HG03175 (cell line): Measurements from ENCODE around the gene STX12.
A peak's percentile ranks its signal among the peaks of the same experiment; 100 is the strongest.
"Not testable (repeated sequence)": the region's sequence is repeated elsewhere in the genome, so short reads cannot be mapped to it uniquely, and the experiment has no call there.

Experiments used
- ATAC-seq: cut with Tn5 transposase; IDR thresholded peaks from one replicate; pipeline ENCODE4 v1.9.1; 2021; ENCODE audit warnings: mild to moderate bottlenecking, moderate library complexity; ENCODE audit not compliant: unreplicated experiment

STX12 gene

DNA sequence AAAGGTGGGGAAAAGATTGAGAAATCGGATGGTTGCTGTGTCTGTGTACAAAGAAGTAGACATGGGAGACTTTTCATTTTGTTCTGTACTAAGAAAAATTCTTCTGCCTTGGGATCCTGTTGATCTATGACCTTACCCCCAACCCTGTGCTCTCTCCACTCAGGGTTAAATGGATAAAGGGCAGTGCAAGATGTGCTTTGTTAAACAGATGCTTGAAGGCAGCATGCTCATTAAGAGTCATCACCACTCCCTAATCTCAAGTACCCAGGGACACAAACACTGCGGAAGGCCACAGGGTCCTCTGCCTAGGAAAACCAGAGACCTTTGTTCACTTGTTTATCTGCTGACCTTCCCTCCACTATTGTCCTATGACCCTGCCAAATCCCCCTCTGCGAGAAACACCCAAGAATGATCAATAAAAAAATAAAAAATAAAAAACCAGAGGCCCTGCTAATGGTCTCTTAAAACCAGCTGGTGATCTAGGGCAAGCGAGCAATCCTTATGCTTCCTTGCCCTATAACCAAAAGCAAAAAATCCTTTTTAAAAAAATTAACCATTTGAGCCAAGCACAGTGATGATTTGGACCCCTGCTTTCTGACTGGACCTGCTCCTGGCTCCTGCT lies 56.4 kb downstream of the STX12 start:
- not testable (repeated sequence) for ATAC-seq

DNA sequence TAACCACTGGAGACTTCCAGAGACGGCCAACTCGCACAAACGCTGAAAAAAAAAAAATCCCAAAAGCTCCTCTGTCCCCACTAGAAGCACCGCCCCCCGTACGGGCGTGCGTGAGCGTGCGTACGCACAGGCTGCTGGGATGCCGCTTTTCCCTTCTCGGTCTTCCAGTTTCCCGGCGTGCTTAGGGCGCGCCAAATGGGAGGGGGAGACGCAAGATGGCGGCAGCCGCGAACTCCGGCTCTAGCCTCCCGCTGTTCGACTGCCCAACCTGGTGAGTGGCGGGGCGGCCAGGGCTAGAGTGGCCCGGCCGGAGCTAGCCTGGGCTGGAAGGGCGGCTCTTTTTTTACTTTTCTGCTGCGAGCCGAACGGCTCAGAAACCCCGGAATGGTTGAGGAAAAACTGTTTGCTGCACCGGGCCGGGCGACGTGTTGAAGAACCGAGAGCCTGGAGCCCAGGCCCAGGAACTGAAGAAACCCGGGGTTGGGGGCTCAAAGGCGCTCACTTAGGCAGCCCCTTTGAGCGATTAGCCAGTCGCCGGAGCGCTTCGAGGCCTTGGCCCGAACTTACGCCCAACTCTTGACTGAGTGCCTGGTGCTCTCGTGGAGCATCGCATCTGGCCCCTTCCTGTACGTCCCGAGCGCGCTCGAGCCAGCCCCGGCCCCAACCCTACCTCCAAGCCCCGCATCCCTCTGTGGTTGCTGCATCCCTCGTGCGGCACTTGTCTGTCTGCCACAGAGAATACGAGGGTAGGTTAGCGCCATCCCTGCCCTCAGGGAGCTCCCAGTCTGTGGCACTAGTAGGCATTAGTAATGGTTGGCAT lies 57.8 kb downstream of the STX12 start, which contains the start of gene PPP1R8:
TSS of gene PPP1R8 (plus strand) at position 162 of the 820 bp plus-strand sequence. CDS start at position 216, 54 bp downstream.
- ATAC-seq: peak; percentile 93

DNA sequence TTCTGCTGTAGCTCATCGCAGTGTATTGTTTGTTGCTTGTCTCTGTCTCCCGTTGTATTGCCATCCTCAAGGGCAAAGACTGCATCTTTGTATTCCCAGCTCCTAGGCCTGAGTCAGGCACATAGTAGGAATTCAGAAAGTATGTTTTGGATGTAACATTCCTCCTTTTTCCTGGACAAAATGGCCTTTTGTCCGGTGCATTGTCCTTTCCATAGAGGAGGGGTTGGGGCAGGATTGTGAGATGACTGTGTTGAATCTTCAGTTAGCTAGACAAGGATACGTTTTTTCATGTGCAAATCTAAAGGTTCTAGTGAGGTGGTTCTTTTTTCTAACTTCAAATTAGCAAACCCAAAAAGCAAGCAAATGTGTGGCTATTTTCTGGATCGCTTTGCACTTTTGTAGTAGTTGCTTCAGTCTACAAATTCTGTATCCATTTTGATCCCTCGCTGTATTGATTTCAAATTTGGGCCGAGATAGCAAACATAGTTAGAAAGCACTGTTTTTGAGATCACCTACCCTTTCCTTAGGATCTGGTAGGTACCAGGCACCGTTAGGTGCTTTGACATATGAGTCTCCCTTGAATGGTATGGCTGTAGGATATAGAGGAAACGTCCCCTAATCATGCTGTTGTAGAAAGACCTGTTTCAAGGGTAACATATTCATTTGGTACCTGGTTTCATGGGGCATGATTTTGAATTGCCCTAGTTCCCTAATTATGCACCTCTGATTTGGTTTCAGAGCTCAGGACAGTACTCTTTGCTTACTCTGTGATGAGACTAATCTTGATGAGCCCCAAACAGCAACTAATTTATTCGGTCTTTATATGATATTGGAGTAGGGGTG lies 58.8 kb downstream of the STX12 start:
- ATAC-seq: no peak

DNA sequence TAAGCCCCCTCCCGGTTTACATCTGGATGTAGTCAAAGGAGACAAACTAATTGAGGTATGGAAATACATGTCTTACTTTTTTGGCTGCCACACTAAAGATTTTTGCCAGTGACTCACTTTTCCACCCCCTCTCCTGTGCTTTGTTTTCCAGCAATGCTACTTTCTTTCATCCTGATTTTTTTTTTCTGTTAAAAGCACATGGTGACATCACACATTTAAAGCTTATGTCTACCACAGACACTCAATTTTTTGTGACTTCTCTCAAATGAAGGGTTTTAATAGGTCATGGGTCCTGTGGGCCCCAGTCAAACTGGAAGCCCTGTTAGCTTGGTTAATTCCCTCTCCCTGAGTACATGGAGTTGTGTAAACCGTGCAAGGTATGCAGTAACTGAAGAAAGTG lies 59.7 kb downstream of the STX12 start:
- ATAC-seq: no peak

DNA sequence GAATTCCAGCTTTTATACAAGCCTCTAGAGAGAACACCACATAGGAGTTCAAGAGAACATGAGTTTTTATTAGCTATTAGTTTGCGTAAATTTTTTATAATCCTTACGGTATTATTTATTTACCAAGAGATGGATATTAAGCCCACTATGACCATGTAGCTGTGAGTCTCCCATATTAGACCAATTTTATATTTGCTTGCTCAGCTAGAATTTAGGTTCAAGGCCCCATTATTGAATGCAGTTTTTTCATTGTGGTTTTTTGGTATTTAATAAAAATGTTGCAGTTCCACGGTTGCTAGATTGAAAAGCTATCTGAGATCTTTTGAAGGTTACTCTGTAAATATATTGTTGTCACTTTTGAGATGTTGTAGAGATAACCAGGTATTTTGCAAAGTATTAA lies 60.5 kb downstream of the STX12 start:
- no peak for ATAC-seq

DNA sequence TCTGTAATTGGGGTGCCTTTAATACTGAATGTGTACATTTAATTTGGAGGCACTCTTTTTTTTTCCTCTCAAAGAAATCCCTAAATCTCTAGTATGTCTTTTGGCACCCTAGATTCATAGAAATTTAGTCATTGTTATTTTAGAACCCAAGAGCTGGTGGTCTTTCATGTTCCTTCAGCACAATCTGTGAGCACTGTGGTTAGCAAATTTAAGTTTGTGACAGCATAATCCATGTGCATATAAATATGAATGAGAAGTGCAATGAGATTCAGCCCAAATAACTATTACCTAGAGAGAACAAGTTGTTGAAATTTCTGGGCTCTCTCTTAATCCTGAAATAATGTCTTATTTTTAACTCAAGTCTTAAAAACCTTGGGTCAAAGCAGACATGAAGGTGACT lies 62.0 kb downstream of the STX12 start:
- ATAC-seq: no peak

DNA sequence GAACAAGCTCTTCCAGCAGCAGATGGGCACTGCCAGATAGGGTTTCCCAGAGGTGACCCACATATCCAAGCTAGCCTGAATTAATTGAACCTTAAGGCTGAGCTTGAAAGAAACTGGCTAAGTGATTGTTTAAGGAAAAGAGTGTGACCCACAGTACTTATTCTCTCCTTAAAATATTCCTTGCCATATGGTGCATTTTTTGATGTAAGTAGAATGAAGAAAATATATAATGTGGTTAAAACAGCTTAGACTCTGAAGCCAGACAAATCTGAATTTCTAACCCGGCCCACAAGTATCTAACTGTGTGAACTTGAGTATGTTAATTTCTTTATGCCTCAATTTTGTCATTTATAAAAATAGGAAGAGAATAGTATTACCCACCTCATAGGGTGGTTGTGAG lies 62.5 kb downstream of the STX12 start:
- no peak for ATAC-seq

DNA sequence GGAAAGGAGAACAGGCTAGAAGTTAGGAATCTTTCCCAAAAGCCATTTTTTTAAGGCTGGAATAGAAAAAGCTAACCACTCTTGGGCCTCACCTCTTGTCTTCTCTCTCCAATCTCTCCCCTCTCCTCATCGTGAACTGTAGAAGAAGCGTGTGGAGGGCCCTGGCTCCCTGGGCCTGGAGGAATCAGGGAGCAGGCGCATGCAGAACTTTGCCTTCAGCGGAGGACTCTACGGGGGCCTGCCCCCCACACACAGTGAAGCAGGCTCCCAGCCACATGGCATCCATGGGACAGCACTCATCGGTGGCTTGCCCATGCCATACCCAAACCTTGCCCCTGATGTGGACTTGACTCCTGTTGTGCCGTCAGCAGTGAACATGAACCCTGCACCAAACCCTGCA lies 76.9 kb downstream of the STX12 start:
- ATAC-seq: no peak

DNA sequence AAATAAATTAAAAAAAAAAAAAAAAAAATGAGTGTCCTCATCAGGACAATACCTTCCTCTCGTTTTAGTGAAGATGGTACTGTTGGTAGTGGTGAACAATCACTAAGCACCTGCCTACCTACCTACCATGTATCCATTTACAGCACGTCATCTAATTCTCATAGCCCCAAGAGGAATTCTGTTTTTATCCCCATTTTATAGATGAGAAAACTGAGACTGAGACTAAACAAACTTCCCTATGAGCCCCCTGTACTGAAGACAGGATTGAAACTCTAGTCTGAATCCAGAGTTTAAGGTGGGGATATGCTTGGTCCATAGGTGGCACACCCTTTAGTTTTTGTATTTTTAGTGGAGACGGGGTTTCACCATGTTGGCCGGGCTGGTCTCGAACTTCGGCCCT lies 82.1 kb downstream of the STX12 start:
- ATAC-seq: no peak

DNA sequence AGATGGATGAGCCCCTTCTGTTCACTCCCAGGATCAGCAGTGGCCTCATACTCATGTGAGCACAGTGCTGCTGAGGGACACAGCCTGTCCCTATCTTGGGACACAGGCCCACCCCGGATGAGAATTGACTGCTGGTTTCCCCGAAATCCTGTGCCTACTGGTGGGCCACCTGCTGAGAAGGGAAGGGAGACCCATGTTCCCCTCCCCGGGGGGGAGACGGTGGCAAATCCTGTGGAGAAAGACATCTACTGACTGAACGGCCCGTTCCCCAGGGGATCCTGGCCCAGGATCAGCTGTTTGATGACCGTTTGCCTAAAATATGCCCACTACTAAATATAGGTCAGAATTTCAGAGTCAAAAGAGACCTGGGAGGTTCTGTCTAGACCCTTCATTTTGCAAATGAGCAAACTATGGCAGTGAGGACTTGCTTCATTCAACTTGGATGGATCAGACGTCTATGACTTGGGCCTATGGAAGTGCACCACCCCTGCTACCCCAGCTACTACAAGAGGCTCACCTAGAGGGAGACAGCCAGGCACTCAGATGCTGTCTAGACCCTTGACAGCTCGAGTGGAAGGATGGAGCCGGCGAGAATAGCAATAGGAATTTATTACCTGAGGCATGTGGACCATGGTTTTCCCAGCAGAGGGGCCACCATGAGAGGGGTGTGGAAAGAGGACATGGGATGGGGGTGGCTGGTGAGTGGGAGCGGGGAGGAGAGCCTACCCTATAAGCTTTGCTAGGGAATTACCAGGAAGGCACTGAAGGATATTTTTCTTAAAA lies 83.7 kb downstream of the STX12 start:
- no peak for ATAC-seq

DNA sequence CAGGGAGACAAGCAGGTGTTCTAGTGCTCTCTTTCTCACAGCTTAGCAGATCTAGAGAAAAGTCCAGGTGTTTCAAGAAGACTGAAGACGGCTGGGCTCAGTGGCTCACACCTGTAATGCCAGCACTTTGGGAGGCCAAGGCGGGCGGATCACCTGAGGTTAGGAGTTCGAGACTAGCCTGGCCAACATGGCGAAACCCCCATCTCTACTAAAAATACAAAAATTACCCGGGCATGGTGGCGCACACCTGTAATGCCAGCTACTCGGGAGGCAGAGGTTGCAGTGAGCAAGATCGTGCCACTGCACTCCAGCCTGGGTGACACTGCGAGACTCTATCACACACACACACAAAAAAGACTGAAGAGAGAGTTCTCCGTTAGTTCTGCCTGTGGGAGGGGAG lies 84.5 kb downstream of the STX12 start:
- not testable (repeated sequence) for ATAC-seq

DNA sequence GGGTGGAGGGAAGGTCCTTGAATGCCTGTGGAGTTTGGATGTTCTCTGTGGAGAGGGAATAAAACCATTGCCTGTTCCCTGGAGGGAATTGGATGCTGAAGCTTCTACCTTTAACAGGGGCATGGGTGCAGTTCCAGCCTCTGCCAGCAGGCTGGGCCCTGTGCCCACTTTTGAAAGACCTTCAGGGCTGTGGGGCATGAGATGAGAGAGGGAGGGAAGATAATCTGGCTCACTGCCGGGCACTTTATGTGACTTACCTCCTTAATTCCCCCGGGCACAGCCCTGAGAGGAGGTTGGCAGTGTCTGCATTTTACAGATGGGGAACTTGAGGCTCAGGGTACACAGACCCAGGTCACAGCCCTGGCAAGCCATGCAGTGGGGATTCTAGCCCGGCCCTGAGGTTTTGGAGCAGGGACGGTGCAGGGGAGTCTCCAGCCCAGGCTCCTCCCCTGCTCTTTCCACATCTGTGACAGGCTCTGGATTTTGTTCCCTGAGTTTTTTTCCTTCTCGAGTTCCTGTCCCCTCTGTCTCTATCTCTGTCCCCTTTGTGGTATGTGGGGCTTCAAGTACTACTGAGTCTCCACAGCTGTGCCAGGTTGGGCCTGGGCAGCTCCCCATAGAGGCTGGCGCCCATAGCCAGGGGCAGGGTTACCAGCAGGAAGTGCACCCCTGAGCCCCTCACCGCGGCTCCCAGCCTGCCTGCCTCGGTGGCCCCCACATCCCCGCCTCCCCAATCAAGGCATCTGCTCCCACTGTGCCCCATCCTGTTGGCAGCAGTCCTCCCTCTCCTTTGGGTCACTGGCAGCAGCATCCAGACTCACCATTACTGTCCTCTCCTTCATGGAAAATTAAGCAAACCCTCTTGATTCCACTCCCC lies 85.3 kb downstream of the STX12 start:
- ATAC-seq: peak; percentile 70

DNA sequence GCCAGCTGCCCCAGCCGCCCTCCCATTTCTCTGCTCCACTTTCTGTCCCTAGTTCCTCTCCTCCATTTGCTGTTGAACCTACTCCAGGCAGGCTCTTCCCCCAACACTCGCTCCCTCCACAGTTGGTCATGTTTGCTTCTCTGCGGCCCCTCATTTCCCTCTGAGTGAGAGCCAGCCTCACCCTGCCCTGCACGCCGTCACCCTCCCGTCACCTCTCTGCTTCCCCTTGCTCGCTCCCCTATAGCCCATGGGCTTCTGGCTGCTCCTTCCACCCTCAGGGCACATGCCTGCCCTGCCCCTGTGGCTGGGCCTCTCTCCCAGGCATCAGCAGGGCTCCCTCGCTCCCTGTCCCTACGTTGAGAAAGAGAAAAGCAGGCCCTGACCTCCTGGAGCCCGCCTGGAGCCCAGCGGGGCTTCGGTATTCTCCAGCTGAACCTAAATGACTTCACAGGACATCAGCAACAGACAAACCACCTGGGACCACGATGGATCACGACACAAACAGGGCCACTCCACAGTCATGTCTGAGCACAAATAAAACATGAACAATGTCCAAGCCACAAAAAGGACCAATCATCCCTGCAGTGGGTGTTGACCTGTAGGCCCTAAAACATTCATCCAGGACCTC lies 86.0 kb downstream of the STX12 start:
- no peak for ATAC-seq

DNA sequence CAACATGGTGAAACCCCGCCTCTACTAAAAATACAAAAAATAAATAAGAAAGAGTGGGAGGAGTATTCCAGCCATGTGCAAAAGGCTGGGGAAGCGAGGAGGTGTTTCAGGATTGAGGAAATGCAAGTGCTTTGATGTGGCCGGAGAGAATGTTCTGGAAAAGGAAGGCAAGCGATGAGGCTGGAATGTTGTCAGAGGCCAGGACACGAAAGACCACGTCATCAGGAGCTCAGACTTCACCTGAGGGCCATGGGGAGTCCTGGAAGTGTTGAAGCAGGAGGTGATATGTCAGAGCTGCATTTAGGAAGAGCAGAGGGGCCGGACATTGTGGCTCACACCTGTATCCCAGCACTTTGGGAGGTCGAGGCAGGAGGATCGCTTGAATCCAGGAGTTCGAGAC lies 88.4 kb downstream of the STX12 start:
- ATAC-seq: no peak

DNA sequence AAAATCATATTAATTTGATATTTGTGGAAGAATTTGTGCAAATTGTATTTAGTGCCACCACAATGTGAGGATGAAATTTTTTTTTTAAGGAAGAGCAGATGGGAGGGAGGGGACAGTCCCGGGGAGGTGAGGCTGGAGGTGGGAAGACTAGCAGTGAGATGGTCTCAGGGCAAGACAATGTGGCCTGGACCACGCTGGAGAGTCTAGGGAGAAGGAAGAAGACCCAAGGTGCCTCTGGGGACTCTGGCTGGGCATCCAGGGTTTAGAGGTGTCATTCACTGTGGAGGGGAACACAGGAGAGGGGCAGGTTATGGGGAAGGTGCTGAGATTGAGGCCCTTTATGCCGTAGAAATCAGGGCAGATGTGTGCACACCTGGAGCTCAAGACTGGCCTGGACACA lies 89.0 kb downstream of the STX12 start:
- ATAC-seq: no peak

DNA sequence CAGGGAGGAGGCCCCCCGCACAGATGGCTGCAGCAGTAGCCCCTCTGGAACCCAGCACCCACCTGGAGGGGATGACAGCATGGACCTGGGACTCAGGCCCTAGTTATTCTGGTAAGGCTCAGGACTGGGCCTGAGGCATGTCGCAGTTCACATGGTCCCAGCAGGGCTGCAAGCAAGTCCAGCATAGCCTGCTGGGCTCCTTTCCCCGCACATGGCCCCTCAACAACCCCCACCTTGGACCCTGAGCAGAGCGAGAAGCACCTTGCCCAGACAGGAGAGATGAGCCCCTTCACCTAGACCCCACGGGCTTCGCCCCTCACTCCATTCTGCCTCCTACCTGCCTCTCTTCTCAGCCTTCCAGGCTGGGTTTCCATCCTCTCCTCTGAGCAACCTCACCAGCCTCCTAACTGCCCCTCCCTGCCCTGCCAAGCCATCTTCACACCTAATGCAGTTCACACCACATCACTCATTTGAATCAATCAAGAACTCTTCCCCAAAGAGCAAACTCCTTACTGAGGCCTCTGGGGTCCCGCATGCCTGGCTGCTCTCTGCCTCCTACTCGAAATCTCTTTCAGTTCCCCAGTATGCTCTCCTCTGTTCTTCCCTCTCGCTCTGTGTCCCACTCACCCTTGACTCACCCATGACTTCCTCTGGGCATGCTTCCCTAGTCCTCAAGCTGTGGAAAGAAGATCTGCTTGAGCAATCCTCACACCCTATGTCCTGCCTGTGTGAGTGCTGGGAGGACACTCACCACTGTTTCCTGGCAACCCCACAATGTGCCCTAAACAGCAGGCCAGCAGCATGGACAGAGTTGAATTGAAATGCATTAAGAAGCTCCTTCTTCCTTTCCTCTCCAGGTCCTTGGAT lies 89.9 kb downstream of the STX12 start:
- peak; percentile 58 for ATAC-seq

DNA sequence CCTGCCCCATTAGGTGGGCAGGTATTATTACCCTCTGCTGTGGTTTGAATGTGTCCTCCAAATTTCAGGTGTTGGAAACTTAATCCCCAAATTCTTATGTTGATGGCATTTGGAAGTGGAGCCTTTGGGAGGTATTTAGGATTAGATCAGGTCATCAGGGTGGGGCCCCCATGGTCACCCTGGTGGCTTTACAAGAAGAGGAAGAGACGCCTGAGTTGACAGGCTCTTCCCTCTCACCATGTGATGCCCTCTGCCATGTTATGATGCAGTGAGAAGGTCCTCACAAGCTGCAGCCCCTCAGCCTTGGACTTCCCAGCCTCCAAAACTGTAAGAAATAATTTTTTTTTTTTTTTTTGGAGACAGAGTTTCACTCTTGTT lies 90.5 kb downstream of the STX12 start:
- ATAC-seq: no peak

DNA sequence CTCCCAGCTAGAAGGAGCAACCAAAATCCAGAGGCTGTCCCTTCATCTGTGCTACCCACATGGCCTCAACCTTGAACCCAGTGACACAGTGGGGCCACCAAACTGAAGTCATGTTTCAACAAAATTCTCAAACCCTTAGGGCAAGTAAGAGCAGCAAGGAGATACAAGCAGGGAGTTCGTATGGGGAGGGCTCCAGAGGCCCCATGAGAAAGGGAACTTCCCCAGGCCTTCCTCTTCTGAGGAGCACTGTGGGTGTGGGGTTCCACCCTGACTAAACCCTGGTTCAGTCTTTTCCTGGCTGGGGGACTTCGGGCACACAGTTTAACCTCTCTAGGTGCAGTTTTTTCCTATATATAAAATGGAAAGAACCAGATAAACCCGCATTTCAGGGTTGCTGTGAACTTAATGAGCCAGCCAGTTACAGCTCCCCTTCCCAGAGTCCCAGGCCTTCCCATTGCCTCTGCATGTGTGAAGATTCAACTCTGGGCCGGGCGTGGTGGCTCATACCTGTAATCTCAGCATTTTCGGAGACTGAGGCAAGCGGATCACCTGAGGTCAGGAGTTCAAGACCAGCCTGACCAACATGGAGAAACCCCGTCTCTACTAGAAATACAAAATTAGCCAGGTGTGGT lies 91.4 kb downstream of the STX12 start:
- ATAC-seq: no peak
